Panc1 (cell line): ENCODE measurements around the gene MFSD2A. TPM values are rescaled to one million over a fixed set of nuclear protein-coding genes. Genes with fewer than 3 reads are reported as not detected.
A peak's percentile ranks its signal among the peaks of the same experiment; 100 is the strongest.

Experiments used
- ATAC-seq: fragments of 200-7000 bp; cut with Tn5 transposase; 2 replicates; pipeline ENCODE4 v1.9.1; 2020; ENCODE audit warnings: mild to moderate bottlenecking, moderate library complexity
- BruUV-seq: library from RNA; stranded (reverse); fragments of 400-500 nt; replicated peaks from 2 replicates; lab custom pipeline; 2021; lab: Mats Ljungman, UMichigan
- CTCF ChIA-PET: fragments of 300-600 bp; sonication (Branson Sonifier 250); formaldehyde crosslinking; loops from one replicate; lab custom pipeline; 2022; ENCODE audit warnings: antibody characterized with exemption; lab: Charles Lee
- POLR2A ChIA-PET: fragments of 300-600 bp; sonication (Branson Sonifier 250); formaldehyde crosslinking; loops from one replicate; lab custom pipeline; 2022; ENCODE audit warnings: antibody characterized with exemption; lab: Charles Lee
- DNase-seq: peaks from one replicate; pipeline ENCODE4 v3.0.0-alpha.2; 2010; ENCODE audit warnings: low read depth, low spot score
- H3K27ac ChIP-seq: 2 replicates; pipeline ENCODE4 v1.5.1; 2011; ENCODE audit warnings: mild to moderate bottlenecking, low read length, inconsistent platforms
- H3K27me3 ChIP-seq: fragments of 200-500 bp; sonication (Bioruptor generic); 2 replicates; pipeline ENCODE4 v1.6.0; 2014; ENCODE audit warnings: low read length, inconsistent platforms; ENCODE audit not compliant: control insufficient read depth, insufficient read depth
- H3K36me3 ChIP-seq: fragments of 200-500 bp; sonication (Bioruptor generic); 2 replicates; pipeline ENCODE4 v1.5.1; 2014; ENCODE audit warnings: inconsistent platforms, mild to moderate bottlenecking, low read length, moderate library complexity; ENCODE audit not compliant: control insufficient read depth, insufficient read depth
- H3K4me1 ChIP-seq: 2 replicates; pipeline ENCODE4 v1.5.1; 2011; ENCODE audit warnings: inconsistent platforms, mild to moderate bottlenecking, low read length, moderate library complexity; ENCODE audit not compliant: control insufficient read depth, insufficient read depth
- H3K4me3 ChIP-seq, 2 experiments: 2 replicates each; pipeline ENCODE4 v1.5.1; 2011 to 2012; ENCODE audit warnings: low read depth in 2 of 2, low read length in 2 of 2, mild to moderate bottlenecking in 2 of 2, inconsistent platforms in 1 of 2, moderate library complexity in 1 of 2
- H3K9me3 ChIP-seq: fragments of 200-500 bp; sonication (Bioruptor generic); 2 replicates; pipeline ENCODE4 v1.5.1; 2014; ENCODE audit warnings: low read depth, mild to moderate bottlenecking, inconsistent platforms, low read length, moderate library complexity; ENCODE audit not compliant: control insufficient read depth, insufficient read depth
- POLR2AphosphoS5 ChIP-seq: IDR thresholded peaks from 2 replicates; pipeline ENCODE4 v1.6.1; 2012; ENCODE audit warnings: mild to moderate bottlenecking, low read depth, low read length, moderate library complexity
- SIN3A ChIP-seq: IDR thresholded peaks from 2 replicates; pipeline ENCODE4 v1.6.1; 2012; ENCODE audit warnings: low read depth, mild to moderate bottlenecking, low read length, moderate library complexity, borderline replicate concordance; ENCODE audit not compliant: insufficient read depth
- TCF7L2 ChIP-seq: IDR thresholded peaks from 2 replicates; pipeline ENCODE4 v1.6.1; 2011; ENCODE audit warnings: mild to moderate bottlenecking, low read depth, low read length, inconsistent platforms
- in situ Hi-C: cut with HindIII; loops from 2 replicates; pipeline ENCODE4 v1.10.0; 2016; ENCODE audit warnings: low sequenced_read_pairs, low pct_unique_long_range_greater_than_20kb
- intact Hi-C: fragments of 100-400 bp; cut with micrococcal nuclease; formaldehyde crosslinking; loops from one replicate; pipeline ENCODE4 v1.10.0; 2022; ENCODE audit not compliant: unreplicated experiment
- total RNA-seq: library from RNA; stranded (reverse); gene quantifications from one replicate; pipeline ENCODE4 v1.2.1, GENCODE V29; 2021; ENCODE audit not compliant: unreplicated experiment
- TF ChIP-seq, protein P1 (sequence below), 2 experiments: IDR thresholded peaks; 2 replicates each; pipeline ENCODE4 v1.6.1; 2011 to 2012; ENCODE audit warnings: low read depth in 2 of 2, control low read depth in 1 of 2, low read length in 1 of 2, mild to moderate bottlenecking in 1 of 2, moderate library complexity in 1 of 2; ENCODE audit not compliant: insufficient read depth in 1 of 2
- TF ChIP-seq, protein P2 (sequence below): fragments of 450-650 bp; IDR thresholded peaks from 2 replicates; pipeline ENCODE4 v1.5.1; 2017; ENCODE audit warnings: mild to moderate bottlenecking

Gene MFSD2A
- total RNA-seq, 1 experiment from 2014 or later: 1.2 TPM

DNA sequence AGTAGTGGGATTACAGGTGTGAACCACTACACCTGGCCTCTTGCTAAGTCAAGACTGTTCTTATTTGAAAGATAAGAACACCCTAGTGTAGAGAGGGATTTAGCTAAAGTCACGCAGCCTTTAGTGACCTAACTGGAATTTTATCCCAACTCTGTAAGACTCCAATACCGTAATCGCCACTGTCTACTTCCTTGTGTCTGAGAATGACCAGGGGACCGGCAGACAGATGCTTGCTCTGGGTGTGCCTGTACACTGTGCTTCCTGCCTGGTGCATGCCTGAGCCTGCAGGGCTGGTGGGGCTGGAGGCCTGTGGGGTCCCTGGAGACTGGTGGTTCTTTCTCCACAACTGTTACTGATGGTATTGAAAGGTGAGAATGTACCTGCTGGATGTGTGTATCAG lies 15.3 kb downstream of the MFSD2A start (continued):
- TF ChIP-seq, protein P1, sequence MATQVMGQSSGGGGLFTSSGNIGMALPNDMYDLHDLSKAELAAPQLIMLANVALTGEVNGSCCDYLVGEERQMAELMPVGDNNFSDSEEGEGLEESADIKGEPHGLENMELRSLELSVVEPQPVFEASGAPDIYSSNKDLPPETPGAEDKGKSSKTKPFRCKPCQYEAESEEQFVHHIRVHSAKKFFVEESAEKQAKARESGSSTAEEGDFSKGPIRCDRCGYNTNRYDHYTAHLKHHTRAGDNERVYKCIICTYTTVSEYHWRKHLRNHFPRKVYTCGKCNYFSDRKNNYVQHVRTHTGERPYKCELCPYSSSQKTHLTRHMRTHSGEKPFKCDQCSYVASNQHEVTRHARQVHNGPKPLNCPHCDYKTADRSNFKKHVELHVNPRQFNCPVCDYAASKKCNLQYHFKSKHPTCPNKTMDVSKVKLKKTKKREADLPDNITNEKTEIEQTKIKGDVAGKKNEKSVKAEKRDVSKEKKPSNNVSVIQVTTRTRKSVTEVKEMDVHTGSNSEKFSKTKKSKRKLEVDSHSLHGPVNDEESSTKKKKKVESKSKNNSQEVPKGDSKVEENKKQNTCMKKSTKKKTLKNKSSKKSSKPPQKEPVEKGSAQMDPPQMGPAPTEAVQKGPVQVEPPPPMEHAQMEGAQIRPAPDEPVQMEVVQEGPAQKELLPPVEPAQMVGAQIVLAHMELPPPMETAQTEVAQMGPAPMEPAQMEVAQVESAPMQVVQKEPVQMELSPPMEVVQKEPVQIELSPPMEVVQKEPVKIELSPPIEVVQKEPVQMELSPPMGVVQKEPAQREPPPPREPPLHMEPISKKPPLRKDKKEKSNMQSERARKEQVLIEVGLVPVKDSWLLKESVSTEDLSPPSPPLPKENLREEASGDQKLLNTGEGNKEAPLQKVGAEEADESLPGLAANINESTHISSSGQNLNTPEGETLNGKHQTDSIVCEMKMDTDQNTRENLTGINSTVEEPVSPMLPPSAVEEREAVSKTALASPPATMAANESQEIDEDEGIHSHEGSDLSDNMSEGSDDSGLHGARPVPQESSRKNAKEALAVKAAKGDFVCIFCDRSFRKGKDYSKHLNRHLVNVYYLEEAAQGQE (IDR thresholded peaks at IDR 0.05; ENCODE audit: insufficient read depth in 1 of 2, low read depth in 2 of 2, low read length in 1 of 2): no peak

DNA sequence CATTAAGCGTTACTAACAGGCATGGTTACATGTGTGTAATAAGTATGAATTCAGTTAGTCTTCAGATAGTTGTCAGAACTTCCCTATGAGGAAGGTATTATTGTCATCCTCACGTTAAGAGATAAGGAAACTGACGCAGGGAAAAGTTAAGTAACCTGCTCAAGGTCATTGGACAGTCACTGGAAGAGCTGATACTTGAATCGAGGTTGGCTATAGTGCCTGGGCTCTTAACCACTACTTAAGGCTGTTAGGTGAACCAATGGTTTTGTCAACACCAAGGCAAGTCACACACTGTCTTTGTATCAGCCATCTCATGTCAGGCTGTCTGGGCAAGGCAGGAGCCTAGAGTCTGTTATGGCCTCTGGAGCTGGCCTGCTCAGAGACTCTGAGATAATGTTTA lies 16.2 kb downstream of the MFSD2A start:
- ChIA-PET POLR2A (no interaction called here), CTCF (interaction anchor here (1.2 to 1.9 kb wide), 2 partner anchors 52 to 153 kb away, joined by 3 to 28 read pairs; no protein-coding TSS in a partner anchor)
- TF ChIP-seq POLR2AphosphoS5: no peak
- no peak for TF ChIP-seq SIN3A
- in situ Hi-C loops: no loop called here
- BruUV-seq: no TSS peak
- no peaks in the 10 kb centered on the region for H3K4me1 ChIP-seq
- DNase-seq: no peak
- no peaks in the 10 kb centered on the region for H3K9me3 ChIP-seq
- no peaks in the 10 kb centered on the region for H3K36me3 ChIP-seq
- H3K27me3 ChIP-seq: no peaks in the 10 kb centered on the region
- H3K27ac ChIP-seq: no peak overlapping the region
- no peak overlapping the region for H3K4me3 ChIP-seq
- ATAC-seq: no peak
- intact Hi-C loops: loop anchor here (5.0 to 10.0 kb wide), 3 partner anchors 54 to 154 kb away; no protein-coding TSS in a partner anchor

DNA sequence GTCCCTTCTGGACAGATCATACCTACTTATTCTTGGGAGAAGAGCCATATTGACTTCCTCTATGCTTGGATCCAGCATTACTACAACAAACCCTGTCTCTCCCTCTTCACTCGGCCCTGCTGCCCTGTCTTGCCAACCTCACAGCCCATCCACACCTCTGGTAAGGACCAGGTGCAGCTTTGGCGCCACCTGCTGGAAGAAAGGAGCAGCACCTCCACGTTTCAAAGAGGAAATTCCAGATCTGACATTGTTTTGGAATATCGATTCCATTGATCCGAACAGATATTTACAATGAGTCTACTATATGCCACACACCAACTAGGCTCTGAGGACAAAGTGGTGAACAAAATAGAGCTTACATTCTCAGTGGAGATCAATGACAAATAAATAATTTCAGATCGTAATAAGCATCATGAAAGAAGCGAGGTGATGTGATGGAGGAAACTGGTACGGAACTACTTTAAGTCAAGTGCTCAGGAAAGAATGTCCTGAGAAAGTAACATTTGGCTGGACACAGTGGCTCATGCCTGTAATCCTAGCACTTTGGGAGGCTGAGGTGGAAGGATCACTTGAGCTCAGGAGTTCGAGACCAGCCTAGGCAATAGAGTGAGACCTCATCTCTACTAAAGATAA lies 18.7 kb downstream of the MFSD2A start:
- H3K27me3 ChIP-seq: no peaks in the 10 kb centered on the region
- intact Hi-C loops: loop anchor here (5.0 to 10.0 kb wide), 3 partner anchors 56 to 156 kb away; no protein-coding TSS in a partner anchor
- no peak overlapping the region for H3K27ac ChIP-seq
- H3K9me3 ChIP-seq: no peaks in the 10 kb centered on the region
- DNase-seq (peak; percentile 52), ATAC-seq (peak; percentile 93)
- CTCF ChIA-PET: interaction anchor here (0.5 to 1.2 kb wide), 4 partner anchors 54 to 152 kb away, joined by 3 to 4 read pairs (median 4); partner anchors contain the start of gene MYCL
- no peaks in the 10 kb centered on the region for H3K36me3 ChIP-seq
- TF ChIP-seq TCF7L2: no peak
- TF ChIP-seq, protein P2, sequence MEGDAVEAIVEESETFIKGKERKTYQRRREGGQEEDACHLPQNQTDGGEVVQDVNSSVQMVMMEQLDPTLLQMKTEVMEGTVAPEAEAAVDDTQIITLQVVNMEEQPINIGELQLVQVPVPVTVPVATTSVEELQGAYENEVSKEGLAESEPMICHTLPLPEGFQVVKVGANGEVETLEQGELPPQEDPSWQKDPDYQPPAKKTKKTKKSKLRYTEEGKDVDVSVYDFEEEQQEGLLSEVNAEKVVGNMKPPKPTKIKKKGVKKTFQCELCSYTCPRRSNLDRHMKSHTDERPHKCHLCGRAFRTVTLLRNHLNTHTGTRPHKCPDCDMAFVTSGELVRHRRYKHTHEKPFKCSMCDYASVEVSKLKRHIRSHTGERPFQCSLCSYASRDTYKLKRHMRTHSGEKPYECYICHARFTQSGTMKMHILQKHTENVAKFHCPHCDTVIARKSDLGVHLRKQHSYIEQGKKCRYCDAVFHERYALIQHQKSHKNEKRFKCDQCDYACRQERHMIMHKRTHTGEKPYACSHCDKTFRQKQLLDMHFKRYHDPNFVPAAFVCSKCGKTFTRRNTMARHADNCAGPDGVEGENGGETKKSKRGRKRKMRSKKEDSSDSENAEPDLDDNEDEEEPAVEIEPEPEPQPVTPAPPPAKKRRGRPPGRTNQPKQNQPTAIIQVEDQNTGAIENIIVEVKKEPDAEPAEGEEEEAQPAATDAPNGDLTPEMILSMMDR: peak; percentile 96
- no peak for TF ChIP-seq POLR2AphosphoS5
- TF ChIP-seq, protein P1 (IDR thresholded peaks at IDR 0.05; ENCODE audit: insufficient read depth in 1 of 2, low read depth in 2 of 2, low read length in 1 of 2): no peak
- no peak for TF ChIP-seq SIN3A
- H3K4me1 ChIP-seq: no peaks in the 10 kb centered on the region
- no TSS peak for BruUV-seq
- in situ Hi-C loops: no loop called here
- H3K4me3 ChIP-seq: no peak overlapping the region
- POLR2A ChIA-PET: no interaction called here
